OCI-LY7 (cell line): ENCODE data around the gene PCDH9. TPM values are rescaled to one million over a fixed set of nuclear protein-coding genes. Genes with fewer than 3 reads are reported as not detected.

Experiments used
- Bru-seq: library from RNA; stranded (reverse); fragments of 400-500 nt; gene quantifications from one replicate; lab custom pipeline; 2021; lab: Mats Ljungman, UMichigan
- BruChase-seq, 2 experiments: library from RNA; stranded (reverse); fragments of 400-500 nt; gene quantifications; one replicate each; lab custom pipeline; 2021; lab: Mats Ljungman, UMichigan
- BruUV-seq: library from RNA; stranded (reverse); fragments of 400-500 nt; replicated peaks from 2 replicates; lab custom pipeline; 2021; lab: Mats Ljungman, UMichigan
- CTCF ChIA-PET: fragments of 300-600 bp; sonication (Branson Sonifier 250); formaldehyde crosslinking; loops from one replicate; lab custom pipeline; 2022; ENCODE audit warnings: antibody characterized with exemption; ENCODE audit not compliant: unreplicated experiment; lab: Charles Lee
- POLR2A ChIA-PET: fragments of 300-600 bp; sonication (Branson Sonifier 250); formaldehyde crosslinking; loops from one replicate; lab custom pipeline; 2022; ENCODE audit warnings: antibody characterized with exemption; lab: Charles Lee
- DNase-seq: peaks from one replicate; pipeline ENCODE4 v3.0.0-alpha.2; 2015; ENCODE audit warnings: low spot score
- H2AFZ ChIP-seq: fragments of 200-600 bp; sonication (generic), shearing (Covaris generic); 2 replicates; pipeline ENCODE4 v1.6.1; 2014; ENCODE audit warnings: mild to moderate bottlenecking, antibody characterized with exemption, low read length, moderate library complexity
- H3K27ac ChIP-seq: fragments of 200-600 bp; sonication (generic); 2 replicates; pipeline ENCODE4 v1.5.1; 2014; ENCODE audit warnings: mixed run types, low read depth, mild to moderate bottlenecking, moderate library complexity, low read length, inconsistent platforms; ENCODE audit not compliant: poor library complexity, severe bottlenecking
- H3K36me3 ChIP-seq: fragments of 200-600 bp; sonication (generic); 2 replicates; pipeline ENCODE4 v1.6.1; 2014; ENCODE audit warnings: mild to moderate bottlenecking, antibody characterized with exemption, low read length, moderate library complexity, mixed read lengths; ENCODE audit not compliant: insufficient read depth
- H3K4me1 ChIP-seq: fragments of 200-600 bp; sonication (generic); 2 replicates; pipeline ENCODE4 v1.5.1; 2014; ENCODE audit warnings: mild to moderate bottlenecking, low read length; ENCODE audit not compliant: insufficient read depth, poor library complexity, severe bottlenecking
- H3K4me2 ChIP-seq: fragments of 200-600 bp; sonication (generic); 2 replicates; pipeline ENCODE4 v1.6.1; 2014; ENCODE audit warnings: mild to moderate bottlenecking, low read length
- H3K4me3 ChIP-seq: fragments of 200-600 bp; sonication (generic); 2 replicates; pipeline ENCODE4 v1.5.1; 2014; ENCODE audit warnings: mild to moderate bottlenecking, low read depth, low read length; ENCODE audit not compliant: poor library complexity, severe bottlenecking
- H3K79me2 ChIP-seq: fragments of 200-600 bp; sonication (generic); 2 replicates; pipeline ENCODE4 v1.6.1; 2016; ENCODE audit warnings: low read depth, mild to moderate bottlenecking, low read length, moderate library complexity, mixed read lengths; ENCODE audit not compliant: insufficient read depth
- H3K9me2 ChIP-seq: fragments of 200-600 bp; sonication (generic); 2 replicates; pipeline ENCODE4 v1.6.1; 2016; ENCODE audit warnings: mild to moderate bottlenecking, low read length, mixed read lengths; ENCODE audit not compliant: insufficient read depth
- H3K9me3 ChIP-seq: fragments of 200-600 bp; sonication (generic); 2 replicates; pipeline ENCODE4 v1.6.1; 2014; ENCODE audit warnings: mild to moderate bottlenecking, mixed run types, low read length, mixed read lengths
- H4K20me1 ChIP-seq: fragments of 200-600 bp; sonication (generic); 2 replicates; pipeline ENCODE4 v1.6.1; 2014; ENCODE audit warnings: mild to moderate bottlenecking, antibody characterized with exemption, low read length, moderate library complexity, mixed read lengths; ENCODE audit not compliant: insufficient read depth
- CTCF ChIP-seq: fragments of 200-600 bp; sonication (generic); conservative IDR thresholded peaks from 2 replicates; pipeline ENCODE4 v1.5.1; 2014; ENCODE audit warnings: mild to moderate bottlenecking, antibody characterized with exemption, low read length, moderate library complexity, mixed read lengths
- EZH2phosphoT487 ChIP-seq: fragments of 200-600 bp; sonication (generic); IDR thresholded peaks from 2 replicates; pipeline ENCODE4 v1.6.1; 2018; ENCODE audit warnings: low read depth, borderline replicate concordance, mild to moderate bottlenecking, mixed run types, antibody characterized with exemption, low read length, moderate library complexity, mixed read lengths
- intact Hi-C: fragments of 100-400 bp; cut with micrococcal nuclease; formaldehyde crosslinking; loops from one replicate; pipeline ENCODE4 v1.10.0; 2022; ENCODE audit not compliant: unreplicated experiment
- long read RNA-seq: library from polyadenylated mRNA; stranded (forward); transcript quantifications from one replicate; pipeline ENCODE4 v2.0.0, GENCODE V29; 2022
- total RNA-seq, 2 experiments: library from RNA; depleted of rRNA in 1 of 2; stranded (reverse); fragments of >200 nt in 1 of 2; shearing (Covaris generic) in 1 of 2; gene quantifications; 2 replicates each; pipeline ENCODE4 v1.2.3, GENCODE V29; 2014 to 2022

The PCDH9 gene
- total RNA-seq (2014; rRNA removed; shearing (Covaris generic)) (19.8 and 20.1 TPM in 2 replicates), total RNA-seq (2022) (26.0 and 31.6 TPM in 2 replicates), Bru-seq, nascent RNA (percentile 40 among the genes with signal in this experiment), BruChase-seq, experiment 1, labeled RNA remaining after a 6-hour chase (percentile 46 among the genes with signal in this experiment), BruChase-seq, experiment 2, labeled RNA remaining after a 2-hour chase (percentile 55 among the genes with signal in this experiment)
- long read RNA-seq, full-length matches to known transcripts = 14 of 27 reads
- long read RNA-seq, partial matches to known transcripts = 0 of 27 reads
- long read RNA-seq, other reads (novel, unspliced or antisense) = 13 of 27 reads

GRCh38 chr13:67229481-67230403 lies at the start of gene PCDH9:
TSS of gene PCDH9 (minus strand) at chr13:67230336. CDS start at chr13:67228440, 1,896 bp downstream.
- H2AFZ ChIP-seq = peak within 1 kb of the TSS; percentile 46
- no peaks in the 10 kb centered on the region for H3K9me3 ChIP-seq
- peak within 1 kb of the TSS; percentile 51 for H3K27ac ChIP-seq
- DNase-seq = peak; percentile 35
- peak within 1 kb of the TSS; percentile 90 for H3K4me3 ChIP-seq
- no peak for TF ChIP-seq CTCF
- TF ChIP-seq EZH2phosphoT487 = no peak
- ChIA-PET POLR2A (interaction anchor here (0.5 to 1.3 kb wide), 5 partner anchors 9 to 657 kb away, joined by 3 to 8 read pairs (median 4); no protein-coding TSS in a partner anchor), CTCF (interaction anchor here (0.9 kb wide), 1 partner anchor 235 kb away, joined by 3 read pairs; no protein-coding TSS in a partner anchor)
- intact Hi-C loops = loop anchor here (1.0 to 10.0 kb wide), 4 partner anchors 7 to 1305 kb away; no protein-coding TSS in a partner anchor
- no peaks in the 10 kb centered on the region for H3K9me2 ChIP-seq
- H4K20me1 ChIP-seq = no peaks in the 10 kb centered on the region; the same call in 1 of the 2 replicates
- H3K36me3 ChIP-seq = peaks cover 5% of the 10 kb centered on the region; the same call in 1 of the 2 replicates
- H3K4me2 ChIP-seq = peak within 1 kb of the TSS; percentile 74
- H3K4me1 ChIP-seq = peaks cover 30% of the 10 kb centered on the region
- TSS peak; percentile 64 for BruUV-seq
- H3K79me2 ChIP-seq = peaks cover 35% of the 10 kb centered on the region

- Histone ChIP-seq H3K27ac (no peak overlapping the region), H3K4me3 (no peak overlapping the region), H3K4me1 (no peaks in the 10 kb centered on the region), H4K20me1 (no peaks in the 10 kb centered on the region), H2AFZ (no peak overlapping the region), H3K79me2 (no peaks in the 10 kb centered on the region), H3K36me3 (no peaks in the 10 kb centered on the region), H3K4me2 (no peak overlapping the region), H3K9me2 (no peaks in the 10 kb centered on the region), H3K9me3 (no peaks in the 10 kb centered on the region)
- intact Hi-C loops = no loop called here
- ChIA-PET CTCF (no interaction called here), POLR2A (interaction anchor here (0.5 kb wide), 1 partner anchor 858 kb away, joined by 5 read pairs; no protein-coding TSS in a partner anchor)
- BruUV-seq = no TSS peak
- no peak for TF ChIP-seq CTCF
- no peak for TF ChIP-seq EZH2phosphoT487
- DNase-seq = no peak
These were observed 48.1 kb upstream of the PCDH9 start for GRCh38 chr13:67278235-67278634.
